Smooth muscle cell (in vitro differentiated cells): ENCODE measurements around the gene SLC30A7. TPM values are rescaled to one million over a fixed set of nuclear protein-coding genes. Genes with fewer than 3 reads are reported as not detected.

ENCODE experiments used
- DNase-seq: peaks from one replicate; lab custom pipeline; 2025; ENCODE audit not compliant: unreplicated experiment; lab: John Stamatoyannopoulos, UW
- H2AFZ ChIP-seq: fragments of 200-600 bp; sonication (generic); 2 replicates; pipeline ENCODE4 v1.6.0; 2016; ENCODE audit warnings: antibody characterized with exemption, low read depth, mild to moderate bottlenecking
- H3F3A ChIP-seq: fragments of 200-600 bp; sonication (generic); 2 replicates; pipeline ENCODE4 v1.6.0; 2017; ENCODE audit warnings: antibody characterized with exemption, low read depth
- H3K27ac ChIP-seq: fragments of 200-600 bp; sonication (generic); 2 replicates; pipeline ENCODE4 v1.5.1; 2016; ENCODE audit warnings: low read depth, mild to moderate bottlenecking
- H3K27me3 ChIP-seq: fragments of 200-600 bp; sonication (generic); 2 replicates; pipeline ENCODE4 v1.6.1; 2016; ENCODE audit warnings: low read depth, mild to moderate bottlenecking
- H3K36me3 ChIP-seq: fragments of 200-600 bp; sonication (generic); 2 replicates; pipeline ENCODE4 v1.5.1; 2016; ENCODE audit warnings: low read depth
- H3K4me1 ChIP-seq: fragments of 200-600 bp; sonication (generic); 2 replicates; pipeline ENCODE4 v1.5.1; 2016; ENCODE audit warnings: low read depth
- H3K4me2 ChIP-seq: fragments of 200-600 bp; sonication (generic); 2 replicates; pipeline ENCODE4 v1.6.0; 2016; ENCODE audit warnings: mild to moderate bottlenecking
- H3K4me3 ChIP-seq: fragments of 200-600 bp; sonication (generic); 2 replicates; pipeline ENCODE4 v1.5.1; 2016; ENCODE audit warnings: mild to moderate bottlenecking
- H3K79me2 ChIP-seq: fragments of 200-600 bp; sonication (generic); 2 replicates; pipeline ENCODE4 v1.6.0; 2016; ENCODE audit warnings: low read depth, mild to moderate bottlenecking
- H3K9ac ChIP-seq: fragments of 200-600 bp; sonication (generic); 2 replicates; pipeline ENCODE4 v1.6.0; 2016; ENCODE audit warnings: low read depth
- H3K9me3 ChIP-seq: fragments of 200-600 bp; sonication (generic); replicated peaks from 2 replicates; pipeline ENCODE4 v1.5.1; 2016; ENCODE audit warnings: low read depth
- H4K20me1 ChIP-seq: fragments of 200-600 bp; sonication (generic); 2 replicates; pipeline ENCODE4 v1.6.0; 2016; ENCODE audit warnings: low read depth
- WGBS: methylation state at CpG from one replicate; pipeline ENCODE4 v1.1.7; 2016; ENCODE audit warnings: low lambda C conversion rate; 5-methylcytosine and 5-hydroxymethylcytosine counted together
- polyA plus RNA-seq: library from polyadenylated mRNA; unstranded; fragments of >200 nt; fragmentation: Nextera tagmentation; extraction: Ambion mirVana; gene quantifications from 2 replicates; pipeline ENCODE4 v1.2.1, GENCODE V29; 2016
- total RNA-seq: library from RNA; depleted of rRNA; stranded (reverse); fragments of >200 nt; gene quantifications from 2 replicates; pipeline ENCODE4 v1.2.3, GENCODE V29; 2014
- TF ChIP-seq, protein P1 (sequence below): fragments of 200-600 bp; sonication (generic); IDR thresholded peaks from 2 replicates; pipeline ENCODE4 v1.5.1; 2017; ENCODE audit warnings: borderline replicate concordance, mild to moderate bottlenecking, antibody characterized with exemption; ENCODE audit not compliant: insufficient read depth, poor library complexity, severe bottlenecking

The SLC30A7 gene
- total and polyA plus RNA-seq, 2 experiments from 2014 or later = 22.0 to 59.0 TPM

DNA sequence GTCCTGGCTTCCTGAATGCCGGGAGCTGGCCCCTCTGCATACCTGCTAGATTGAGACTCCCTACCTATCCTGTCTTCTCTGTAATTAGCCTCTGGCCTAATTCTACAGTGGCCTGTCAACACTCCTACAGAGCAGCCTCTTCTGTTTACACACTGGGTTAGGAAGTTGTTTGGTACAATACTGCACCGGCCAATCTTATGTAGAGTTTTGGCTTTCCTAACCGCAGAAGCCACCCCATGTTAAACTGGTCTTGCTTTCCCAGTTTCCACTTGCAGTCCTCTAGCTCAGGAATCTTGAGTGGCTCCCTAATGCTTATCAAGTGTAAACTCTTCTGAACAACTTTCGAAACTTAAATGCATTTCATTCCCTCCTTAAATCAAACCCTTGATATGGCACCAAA is 86.9 kb downstream of the SLC30A7 start:
- H3K4me1 ChIP-seq = no peaks in the 10 kb centered on the region
- H3K4me2 ChIP-seq = no peak overlapping the region
- H3K36me3 ChIP-seq = no peaks in the 10 kb centered on the region
- H3K27ac ChIP-seq = no peak overlapping the region
- no peaks in the 10 kb centered on the region for H3F3A ChIP-seq
- H3K79me2 ChIP-seq = no peaks in the 10 kb centered on the region
- H3K9ac ChIP-seq = no peak overlapping the region
- WGBS = 84% methylated on average over 4 of the region's 4 CpGs
- no peaks in the 10 kb centered on the region for H3K9me3 ChIP-seq
- H2AFZ ChIP-seq = no peak overlapping the region
- no peaks in the 10 kb centered on the region for H4K20me1 ChIP-seq
- DNase-seq = no peak
- no peaks in the 10 kb centered on the region for H3K27me3 ChIP-seq
- TF ChIP-seq, protein P1, sequence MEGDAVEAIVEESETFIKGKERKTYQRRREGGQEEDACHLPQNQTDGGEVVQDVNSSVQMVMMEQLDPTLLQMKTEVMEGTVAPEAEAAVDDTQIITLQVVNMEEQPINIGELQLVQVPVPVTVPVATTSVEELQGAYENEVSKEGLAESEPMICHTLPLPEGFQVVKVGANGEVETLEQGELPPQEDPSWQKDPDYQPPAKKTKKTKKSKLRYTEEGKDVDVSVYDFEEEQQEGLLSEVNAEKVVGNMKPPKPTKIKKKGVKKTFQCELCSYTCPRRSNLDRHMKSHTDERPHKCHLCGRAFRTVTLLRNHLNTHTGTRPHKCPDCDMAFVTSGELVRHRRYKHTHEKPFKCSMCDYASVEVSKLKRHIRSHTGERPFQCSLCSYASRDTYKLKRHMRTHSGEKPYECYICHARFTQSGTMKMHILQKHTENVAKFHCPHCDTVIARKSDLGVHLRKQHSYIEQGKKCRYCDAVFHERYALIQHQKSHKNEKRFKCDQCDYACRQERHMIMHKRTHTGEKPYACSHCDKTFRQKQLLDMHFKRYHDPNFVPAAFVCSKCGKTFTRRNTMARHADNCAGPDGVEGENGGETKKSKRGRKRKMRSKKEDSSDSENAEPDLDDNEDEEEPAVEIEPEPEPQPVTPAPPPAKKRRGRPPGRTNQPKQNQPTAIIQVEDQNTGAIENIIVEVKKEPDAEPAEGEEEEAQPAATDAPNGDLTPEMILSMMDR = no peak
- no peak overlapping the region for H3K4me3 ChIP-seq

DNA sequence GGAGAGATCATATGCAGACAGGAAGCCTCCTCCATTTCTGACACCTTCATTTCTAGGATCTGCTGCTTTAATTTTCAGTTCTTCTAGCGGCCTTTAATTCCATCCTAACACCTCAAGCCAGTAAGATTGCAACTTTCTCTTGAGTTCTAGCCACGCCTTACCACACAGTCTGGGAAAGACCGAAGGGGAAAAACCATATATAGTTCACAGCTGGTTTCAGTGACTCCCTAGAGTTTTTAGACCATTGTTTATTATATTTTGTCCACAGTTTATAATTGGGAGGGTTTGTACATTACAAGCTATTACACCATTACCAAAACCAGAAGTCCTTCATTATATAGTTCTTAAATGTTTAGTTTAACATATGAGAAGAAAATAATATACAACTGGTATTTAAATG is 92.2 kb downstream of the SLC30A7 start:
- Histone ChIP-seq H3K27me3 (no peaks in the 10 kb centered on the region), H3K79me2 (no peaks in the 10 kb centered on the region), H3K4me2 (no peak overlapping the region), H3F3A (no peaks in the 10 kb centered on the region), H3K4me3 (no peak overlapping the region), H2AFZ (no peak overlapping the region), H3K36me3 (no peaks in the 10 kb centered on the region), H3K9ac (no peak overlapping the region), H3K27ac (no peak overlapping the region), H3K9me3 (no peaks in the 10 kb centered on the region), H4K20me1 (no peaks in the 10 kb centered on the region), H3K4me1 (no peaks in the 10 kb centered on the region)
- TF ChIP-seq, protein P1 = no peak
- no peak for DNase-seq
- 89% methylated on average over 3 of the region's 3 CpGs for WGBS

DNA sequence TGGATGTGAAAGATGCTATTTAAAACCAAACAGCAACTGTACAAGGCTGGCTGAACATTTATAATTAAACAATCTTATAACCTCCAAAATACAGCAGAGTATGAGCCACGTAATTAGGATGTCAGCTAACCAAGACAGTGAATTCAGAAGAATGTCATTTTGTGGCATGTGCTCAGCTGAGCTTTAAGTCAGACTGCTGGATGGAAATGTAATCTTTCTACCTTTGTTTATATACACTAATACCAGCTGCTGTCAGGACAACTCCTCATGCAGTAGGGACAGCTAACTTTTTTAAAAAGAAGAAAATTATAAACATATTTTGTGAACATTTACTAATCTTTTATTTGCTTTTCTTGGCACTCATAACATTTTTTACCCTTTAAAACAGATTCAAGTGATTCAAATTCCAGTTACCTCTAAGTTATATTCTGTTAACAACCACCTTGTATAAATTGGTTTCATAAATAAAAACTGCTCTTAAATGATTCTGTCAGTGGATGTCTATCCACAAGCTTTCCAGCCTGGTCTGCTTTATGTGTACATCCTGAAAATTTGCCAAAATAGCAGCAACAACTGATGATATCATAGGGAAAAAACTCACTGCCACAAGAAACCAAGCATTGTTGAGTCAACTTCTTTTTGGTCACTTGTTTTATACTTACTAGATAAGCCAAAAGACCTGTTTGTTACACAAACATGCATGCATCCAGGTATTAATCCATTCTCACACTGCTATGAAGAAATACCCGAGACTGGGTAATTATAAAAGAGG is 93.6 kb downstream of the SLC30A7 start:
- TF ChIP-seq, protein P1 = no peak
- Histone ChIP-seq H3K4me3 (no peak overlapping the region), H3K27ac (peak overlapping the region; percentile 79), H3K27me3 (no peaks in the 10 kb centered on the region), H3K4me1 (no peaks in the 10 kb centered on the region), H3K9me3 (no peaks in the 10 kb centered on the region), H2AFZ (no peak overlapping the region), H4K20me1 (no peaks in the 10 kb centered on the region), H3K36me3 (no peaks in the 10 kb centered on the region), H3K79me2 (no peaks in the 10 kb centered on the region), H3K9ac (no peak overlapping the region), H3F3A (no peaks in the 10 kb centered on the region), H3K4me2 (peak overlapping the region; percentile 5)
- DNase-seq = no peak
- 78% methylated on average over 2 of the region's 2 CpGs for WGBS
